ENCODE results near the gene CXCL9. TPM values are rescaled to one million over a fixed set of nuclear protein-coding genes. Genes with fewer than 3 reads are reported as not detected.

The CXCL9 gene
- total RNA-seq, 1 donor, result not detected

- peak; percentile 11 for DNase-seq (ENCODE audit: low read depth)
- TF ChIP-seq CTCF (IDR thresholded peaks at IDR 0.05; ENCODE audit: insufficient read depth, low read length), result peak; percentile 45
- H3K4me3 ChIP-seq (ENCODE audit: low read depth, low read length), result no peak overlapping the region
Measured at GRCh38 chr4:76036855-76037254, 29.5 kb upstream of the CXCL9 start.

GRCh38 chr4:76035799-76036380 lies 28.6 kb upstream of the CXCL9 start, which contains the start of gene CXCL11:
Gene CXCL11 (minus strand): TSS chr4:76036070. CDS start chr4:76035987, 83 bp downstream.
- TF ChIP-seq CTCF (IDR thresholded peaks at IDR 0.05; ENCODE audit: insufficient read depth, low read length), result no peak
- no peak within 1 kb of the TSS for H3K4me3 ChIP-seq (ENCODE audit: low read depth, low read length)
- peak; percentile 12 for DNase-seq (ENCODE audit: low read depth)

DNA sequence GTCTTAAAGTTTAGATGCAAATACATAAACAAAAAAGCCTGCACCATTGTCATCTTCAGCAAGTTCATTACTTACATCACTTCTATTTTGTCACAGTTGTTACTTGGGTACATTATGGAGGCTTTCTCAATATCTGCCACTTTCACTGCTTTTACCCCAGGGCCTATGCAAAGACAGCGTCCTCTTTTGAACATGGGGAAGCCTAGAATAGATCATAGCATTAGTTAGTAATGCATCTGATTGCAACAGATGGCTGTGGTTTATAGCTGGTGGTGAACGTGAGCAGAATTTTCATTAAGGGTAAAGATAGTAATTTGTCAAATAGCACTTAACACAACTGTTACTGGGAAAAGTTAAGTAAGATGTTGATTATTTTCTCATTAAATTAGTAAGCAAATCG lies 27.8 kb upstream of the CXCL9 start:
- TF ChIP-seq CTCF (IDR thresholded peaks at IDR 0.05; ENCODE audit: insufficient read depth, low read length), result no peak
- no peak overlapping the region for H3K4me3 ChIP-seq (ENCODE audit: low read depth, low read length)
- DNase-seq (ENCODE audit: low read depth), result no peak

DNA sequence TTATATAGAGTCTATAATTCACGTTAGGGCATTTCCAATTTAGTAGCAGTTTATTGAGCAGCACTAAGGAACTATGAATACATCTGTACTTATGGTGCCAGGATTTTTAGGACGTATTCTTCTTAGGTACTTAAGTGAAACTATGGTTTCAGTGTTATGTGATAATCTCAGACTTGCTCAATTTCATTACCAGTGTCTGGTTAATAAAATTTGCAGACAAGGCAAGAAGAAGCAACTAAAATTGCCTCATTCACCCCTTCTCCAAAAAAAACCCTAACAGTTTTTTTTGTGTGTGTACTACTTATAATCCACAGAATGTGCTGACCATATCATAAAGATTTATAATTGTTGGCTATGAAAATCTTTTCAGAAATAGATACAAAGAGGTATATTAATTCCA lies 22.0 kb upstream of the CXCL9 start:
- H3K4me3 ChIP-seq (ENCODE audit: low read depth, low read length), result no peak overlapping the region
- no peak for DNase-seq (ENCODE audit: low read depth)
- TF ChIP-seq CTCF (IDR thresholded peaks at IDR 0.05; ENCODE audit: insufficient read depth, low read length), result no peak

- peak; percentile 34 for DNase-seq (ENCODE audit: low read depth)
- TF ChIP-seq CTCF (IDR thresholded peaks at IDR 0.05; ENCODE audit: insufficient read depth, low read length), result no peak
- H3K4me3 ChIP-seq (ENCODE audit: low read depth, low read length), result peak overlapping the region; percentile 38
Measured at GRCh38 chr4:76028350-76028765, 21.0 kb upstream of the CXCL9 start.

GRCh38 chr4:76024065-76024464 lies 16.8 kb upstream of the CXCL9 start:
- DNase-seq (ENCODE audit: low read depth), result no peak
- TF ChIP-seq CTCF (IDR thresholded peaks at IDR 0.05; ENCODE audit: insufficient read depth, low read length), result no peak
- no peak overlapping the region for H3K4me3 ChIP-seq (ENCODE audit: low read depth, low read length)

DNA sequence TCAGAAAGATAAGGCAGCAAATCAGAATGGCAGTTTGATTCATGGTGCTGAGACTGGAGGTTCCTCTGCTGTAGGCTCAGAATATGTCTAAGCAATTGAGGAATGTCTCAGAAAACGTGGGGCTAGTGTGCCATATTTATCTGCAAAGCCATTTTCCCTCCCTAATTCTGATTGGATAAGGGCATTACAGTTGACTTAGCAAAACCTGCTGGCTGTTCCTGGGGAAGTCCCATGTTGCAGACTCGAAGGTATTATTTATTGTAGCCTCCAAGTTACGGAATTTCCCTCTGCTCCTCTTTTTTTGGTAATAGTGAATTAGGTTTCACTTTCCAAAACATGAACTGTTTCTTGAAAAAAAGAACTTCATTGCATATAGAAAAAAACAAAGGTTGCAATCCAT lies 16.1 kb upstream of the CXCL9 start, which contains the start of gene CXCL10:
Gene CXCL10, minus strand, starts transcription at position 109 of the 400 bp plus-strand sequence. Its CDS starts 66 bp downstream, at position 43.
- TF ChIP-seq CTCF (IDR thresholded peaks at IDR 0.05; ENCODE audit: insufficient read depth, low read length), result no peak
- DNase-seq (ENCODE audit: low read depth), result peak; percentile 30
- H3K4me3 ChIP-seq (ENCODE audit: low read depth, low read length), result no peak within 1 kb of the TSS

Measured in fibroblast of the aortic adventitia (primary cell).